Measurements from ENCODE around the gene PITRM1. TPM values are rescaled to one million over a fixed set of nuclear protein-coding genes. Genes with fewer than 3 reads are reported as not detected.
A peak's percentile ranks its signal among the peaks of the same experiment; 100 is the strongest.

The PITRM1 gene
- total RNA-seq, 2 donors from 2014 or later = 45.3 to 50.2 TPM

DNA sequence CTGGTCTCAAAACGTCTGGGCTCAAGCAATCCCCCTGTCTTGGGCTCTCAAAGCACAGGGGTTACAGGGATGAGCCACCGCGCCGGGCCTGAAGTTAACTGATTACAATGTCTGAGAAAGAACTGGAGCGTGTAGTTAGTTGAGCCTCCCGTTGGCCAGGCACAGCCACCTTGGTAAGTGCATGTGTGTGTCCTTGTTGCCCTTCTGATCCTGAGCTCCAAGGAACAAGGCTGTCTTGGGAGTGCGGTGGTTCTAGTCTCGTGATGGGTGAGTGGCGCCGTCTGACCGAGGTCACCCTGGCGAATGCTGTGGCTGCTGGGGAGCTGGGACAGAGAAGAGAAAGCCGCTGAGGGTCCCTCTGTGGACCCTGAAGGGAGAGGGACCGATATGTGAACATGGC, 50.5 kb downstream of the PITRM1 start:
- H3K9ac ChIP-seq (ENCODE audit: extremely low read depth, low read length, poor library complexity, severe bottlenecking) = no peak overlapping the region
- H3K4me3 Mint-ChIP-seq = no peak overlapping the region
- TF ChIP-seq, protein P1, sequence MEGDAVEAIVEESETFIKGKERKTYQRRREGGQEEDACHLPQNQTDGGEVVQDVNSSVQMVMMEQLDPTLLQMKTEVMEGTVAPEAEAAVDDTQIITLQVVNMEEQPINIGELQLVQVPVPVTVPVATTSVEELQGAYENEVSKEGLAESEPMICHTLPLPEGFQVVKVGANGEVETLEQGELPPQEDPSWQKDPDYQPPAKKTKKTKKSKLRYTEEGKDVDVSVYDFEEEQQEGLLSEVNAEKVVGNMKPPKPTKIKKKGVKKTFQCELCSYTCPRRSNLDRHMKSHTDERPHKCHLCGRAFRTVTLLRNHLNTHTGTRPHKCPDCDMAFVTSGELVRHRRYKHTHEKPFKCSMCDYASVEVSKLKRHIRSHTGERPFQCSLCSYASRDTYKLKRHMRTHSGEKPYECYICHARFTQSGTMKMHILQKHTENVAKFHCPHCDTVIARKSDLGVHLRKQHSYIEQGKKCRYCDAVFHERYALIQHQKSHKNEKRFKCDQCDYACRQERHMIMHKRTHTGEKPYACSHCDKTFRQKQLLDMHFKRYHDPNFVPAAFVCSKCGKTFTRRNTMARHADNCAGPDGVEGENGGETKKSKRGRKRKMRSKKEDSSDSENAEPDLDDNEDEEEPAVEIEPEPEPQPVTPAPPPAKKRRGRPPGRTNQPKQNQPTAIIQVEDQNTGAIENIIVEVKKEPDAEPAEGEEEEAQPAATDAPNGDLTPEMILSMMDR (conservative IDR thresholded peaks at IDR 0.05) = no peak
- peaks cover 13% of the 10 kb centered on the region for H3K36me3 ChIP-seq (ENCODE audit: control insufficient read depth, insufficient read depth, low read length)
- DNase-seq = no peak
- H3K9me3 ChIP-seq (ENCODE audit: control insufficient read depth, low read length) = no peaks in the 10 kb centered on the region
- no peak overlapping the region for H3K4me3 ChIP-seq (ENCODE audit: low read length)
- no peak overlapping the region for H3K27ac ChIP-seq (ENCODE audit: low read depth, low read length)
- peaks cover 46% of the 10 kb centered on the region for H3K36me3 Mint-ChIP-seq (ENCODE audit: low read depth)
- no peaks in the 10 kb centered on the region for H3K27me3 Mint-ChIP-seq (ENCODE audit: insufficient read depth)
- H3K27ac Mint-ChIP-seq = peak overlapping the region; percentile 39
- 85 to 89% methylated on average over 14 of the region's 14 CpGs for WGBS, 2 experiments (ENCODE audit: insufficient coverage in 1 of 2, insufficient read length in 1 of 2)
- no peaks in the 10 kb centered on the region for H3K27me3 ChIP-seq (ENCODE audit: control insufficient read depth, insufficient read depth, low read length, poor library complexity, severe bottlenecking)
- H3K9me3 Mint-ChIP-seq = no peaks in the 10 kb centered on the region
- no peaks in the 10 kb centered on the region for H3K4me1 ChIP-seq (ENCODE audit: control insufficient read depth, insufficient read depth, low read length)
- H3K4me1 Mint-ChIP-seq = no peaks in the 10 kb centered on the region

DNA sequence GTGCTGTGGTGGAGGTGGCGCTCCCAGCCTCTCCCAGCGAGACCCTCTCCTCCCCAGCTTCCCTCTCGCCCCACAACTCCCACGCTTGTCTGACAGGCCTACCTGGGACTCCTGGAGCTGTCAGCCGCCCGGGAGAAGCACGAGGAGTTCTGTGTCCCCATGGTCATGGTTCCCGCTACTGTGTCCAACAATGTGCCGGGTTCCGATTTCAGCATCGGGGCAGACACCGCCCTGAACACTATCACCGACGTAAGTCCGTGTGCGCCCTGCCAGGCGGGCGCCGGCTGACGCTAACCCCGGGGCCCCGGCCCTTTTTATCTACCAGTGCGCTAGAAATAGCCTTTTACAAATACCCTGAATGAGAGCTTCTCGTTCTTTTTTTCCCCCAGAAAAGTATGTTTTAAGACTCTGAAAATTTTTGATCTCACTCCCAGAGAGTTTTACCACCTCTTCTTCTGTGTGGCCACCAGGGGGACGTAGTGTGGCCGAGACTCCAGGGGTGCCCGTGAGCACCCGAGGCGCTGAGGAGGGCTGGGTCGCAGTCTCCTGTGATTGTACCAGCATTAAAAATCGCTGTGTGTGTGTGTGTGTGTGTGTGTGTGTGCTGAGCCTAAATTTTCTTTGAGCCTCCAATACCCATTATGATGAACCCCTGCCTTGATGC, 52.7 kb downstream of the PITRM1 start:
- H3K27ac ChIP-seq (ENCODE audit: low read depth, low read length) = no peak overlapping the region

GRCh38 chr10:3118641-3119091, 53.9 kb downstream of the PITRM1 start:
- Mint-ChIP-seq H3K36me3 (ENCODE audit: low read depth) (peaks cover 67% of the 10 kb centered on the region), H3K4me3 (no peak overlapping the region), H3K27me3 (ENCODE audit: insufficient read depth) (no peaks in the 10 kb centered on the region), H3K4me1 (no peaks in the 10 kb centered on the region), H3K27ac (no peak overlapping the region), H3K9me3 (no peaks in the 10 kb centered on the region)
- Histone ChIP-seq H3K27ac (ENCODE audit: low read depth, low read length) (no peak overlapping the region), H3K4me1 (ENCODE audit: control insufficient read depth, insufficient read depth, low read length) (no peaks in the 10 kb centered on the region), H3K27me3 (ENCODE audit: control insufficient read depth, insufficient read depth, low read length, poor library complexity, severe bottlenecking) (no peaks in the 10 kb centered on the region), H3K4me3 (ENCODE audit: low read length) (no peak overlapping the region), H3K9me3 (ENCODE audit: control insufficient read depth, low read length) (no peaks in the 10 kb centered on the region), H3K36me3 (ENCODE audit: control insufficient read depth, insufficient read depth, low read length) (peaks cover 15% of the 10 kb centered on the region), H3K9ac (ENCODE audit: extremely low read depth, low read length, poor library complexity, severe bottlenecking) (no peak overlapping the region)
- TF ChIP-seq, protein P1 (conservative IDR thresholded peaks at IDR 0.05) = no peak
- DNase-seq = peak; percentile 32
- 91% methylated on average over 30 to 32 of the region's 32 CpGs for WGBS, 2 experiments (ENCODE audit: insufficient coverage in 1 of 2, insufficient read length in 1 of 2)

More for the DNA sequence above, 52.7 kb downstream of the PITRM1 start:
- H3K9me3 Mint-ChIP-seq = no peaks in the 10 kb centered on the region
- H3K27ac Mint-ChIP-seq = no peak overlapping the region
- TF ChIP-seq, protein P1 (conservative IDR thresholded peaks at IDR 0.05) = peak; percentile 81
- Histone ChIP-seq H3K9ac (ENCODE audit: extremely low read depth, low read length, poor library complexity, severe bottlenecking) (no peak overlapping the region), H3K9me3 (ENCODE audit: control insufficient read depth, low read length) (no peaks in the 10 kb centered on the region), H3K4me3 (ENCODE audit: low read length) (no peak overlapping the region), H3K27me3 (ENCODE audit: control insufficient read depth, insufficient read depth, low read length, poor library complexity, severe bottlenecking) (no peaks in the 10 kb centered on the region), H3K4me1 (ENCODE audit: control insufficient read depth, insufficient read depth, low read length) (no peaks in the 10 kb centered on the region), H3K36me3 (ENCODE audit: control insufficient read depth, insufficient read depth, low read length) (peaks cover 14% of the 10 kb centered on the region)
- H3K36me3 Mint-ChIP-seq (ENCODE audit: low read depth) = peaks cover 56% of the 10 kb centered on the region
- 92 to 96% methylated on average over 26 to 31 of the region's 31 CpGs for WGBS, 2 experiments (ENCODE audit: insufficient coverage in 1 of 2, insufficient read length in 1 of 2)
- no peaks in the 10 kb centered on the region for H3K27me3 Mint-ChIP-seq (ENCODE audit: insufficient read depth)
- H3K4me1 Mint-ChIP-seq = no peaks in the 10 kb centered on the region
- DNase-seq = peak; percentile 70
- no peak overlapping the region for H3K4me3 Mint-ChIP-seq
